Stimulated activated CD4-positive, alpha-beta T cell treated with anti-CD3 and anti-CD28 coated beads, Interleukin-2, amount 100 ng/mL, for 48 hours (primary cell): ENCODE data around the gene TAS2R13.

ENCODE experiments used
- DNase-seq, 2 donors: peaks; one replicate each; pipeline ENCODE4 v3.0.0-alpha.2; 2020

TAS2R13 gene

GRCh38 chr12:10863512-10864218 lies 45.7 kb downstream of the TAS2R13 start:
- DNase-seq, result no peak

- no peak for DNase-seq
Observed at GRCh38 chr12:10861366-10861765, 48.0 kb downstream of the TAS2R13 start.
